GM12872 (cell line): ENCODE measurements around the gene ABTB1.
A peak's percentile ranks its signal among the peaks of the same experiment; 100 is the strongest.

ENCODE experiments used
- CTCF ChIP-seq: IDR thresholded peaks from 3 replicates; pipeline ENCODE4 v1.5.1; 2011; ENCODE audit warnings: low read depth, mild to moderate bottlenecking, low read length, moderate library complexity; ENCODE audit not compliant: insufficient read depth

ABTB1 gene

DNA sequence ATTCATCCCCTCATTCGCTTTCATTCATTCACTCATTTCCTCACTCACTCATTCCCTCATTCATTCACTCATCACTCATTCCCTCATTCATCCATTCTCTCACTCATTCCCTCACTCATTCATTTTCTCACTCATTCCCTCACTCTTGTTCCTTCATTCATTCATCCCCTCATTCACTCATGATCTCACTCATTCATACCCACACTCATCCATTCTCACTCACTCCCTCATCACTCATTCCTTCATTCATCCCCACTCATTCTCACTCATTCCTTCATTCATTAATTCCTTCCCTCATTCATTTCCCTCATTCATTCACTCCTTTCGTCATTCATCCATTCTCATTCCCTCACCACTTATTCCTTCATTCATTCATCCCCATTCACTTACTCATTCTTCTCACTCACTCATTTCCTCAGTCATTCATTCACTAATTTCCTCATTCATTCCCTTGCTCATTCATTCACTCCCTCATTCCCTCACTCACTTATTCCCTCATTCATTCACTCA, 14.5 kb downstream of the ABTB1 start:
- TF ChIP-seq CTCF, result no peak

GRCh38 chr3:127688022-127688415, 15.3 kb downstream of the ABTB1 start:
- TF ChIP-seq CTCF, result no peak

DNA sequence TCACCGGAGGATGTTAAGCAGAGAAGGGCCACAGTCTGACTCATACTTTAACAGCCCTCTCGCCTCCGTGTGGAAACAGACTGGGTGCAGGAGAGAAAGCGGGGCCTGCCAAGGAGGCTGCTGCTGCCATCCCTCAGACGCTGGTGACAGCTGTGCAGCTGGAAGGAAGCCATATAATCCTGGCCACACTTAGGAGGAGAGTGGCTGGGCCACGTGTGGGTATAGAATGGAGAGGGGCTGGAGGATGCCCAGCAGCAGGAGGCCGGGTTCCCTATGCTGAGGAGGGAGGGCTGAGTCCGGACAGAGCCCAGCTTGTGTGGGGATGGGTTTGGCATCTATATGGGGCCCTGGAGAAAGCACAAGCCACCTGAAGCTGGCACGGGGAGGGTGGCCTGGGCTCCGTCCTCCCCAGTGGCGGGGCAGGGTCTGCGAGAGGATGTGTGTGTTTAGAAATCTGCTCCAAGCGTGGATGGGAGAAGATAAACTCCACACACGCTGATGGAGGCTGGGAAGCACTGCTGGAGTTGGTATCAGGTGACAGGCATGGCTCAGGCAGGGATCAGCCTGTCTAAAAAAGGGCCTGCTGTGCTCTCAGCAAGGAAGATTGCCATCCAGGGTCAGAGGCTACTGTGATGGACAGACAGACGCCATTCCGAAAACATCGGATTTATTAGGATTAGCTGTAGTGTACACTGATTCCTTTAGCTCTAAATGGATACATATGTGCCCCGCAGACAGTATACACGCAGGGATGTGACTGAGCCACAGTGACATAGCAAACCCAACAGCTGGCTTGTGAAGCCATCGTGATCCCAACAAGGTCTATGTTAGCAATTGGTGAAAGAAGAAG, 15.9 kb downstream of the ABTB1 start:
- TF ChIP-seq CTCF, result no peak

GRCh38 chr3:127689266-127689860, 16.6 kb downstream of the ABTB1 start:
- TF ChIP-seq CTCF, result no peak

- TF ChIP-seq CTCF, result no peak
Measured at GRCh38 chr3:127690106-127690505, 17.4 kb downstream of the ABTB1 start.

DNA sequence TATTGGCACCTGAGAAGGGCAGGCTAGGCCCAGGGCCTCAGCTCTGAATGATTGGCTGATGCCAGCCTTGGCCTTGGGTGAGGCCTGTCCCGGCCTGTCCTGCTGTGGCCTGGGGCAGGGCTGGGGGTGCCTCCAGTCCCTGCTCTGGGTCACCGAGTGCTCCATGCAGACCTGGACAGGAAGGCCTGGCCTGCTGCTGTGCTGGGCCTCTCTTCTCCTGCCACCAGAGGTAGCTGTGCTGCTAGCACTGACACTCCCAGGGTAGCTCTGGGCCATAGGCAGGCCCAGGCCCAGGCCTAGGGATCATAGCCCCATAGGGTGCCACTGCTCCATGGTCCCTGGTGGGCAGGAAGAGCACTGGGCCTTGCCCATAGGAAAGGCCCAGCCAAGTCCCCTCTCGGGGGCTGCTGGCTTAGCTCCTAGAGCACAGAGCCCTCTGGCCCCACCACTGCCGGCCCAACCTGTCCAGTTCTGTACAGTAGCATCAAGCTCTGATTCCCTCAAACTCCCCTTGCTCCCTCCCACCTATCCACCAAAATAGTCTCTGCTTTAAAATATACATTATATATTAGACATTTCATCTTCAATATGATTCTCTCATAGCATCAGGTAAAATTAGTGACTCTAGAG, 18.2 kb downstream of the ABTB1 start:
- TF ChIP-seq CTCF, result peak; percentile 55

DNA sequence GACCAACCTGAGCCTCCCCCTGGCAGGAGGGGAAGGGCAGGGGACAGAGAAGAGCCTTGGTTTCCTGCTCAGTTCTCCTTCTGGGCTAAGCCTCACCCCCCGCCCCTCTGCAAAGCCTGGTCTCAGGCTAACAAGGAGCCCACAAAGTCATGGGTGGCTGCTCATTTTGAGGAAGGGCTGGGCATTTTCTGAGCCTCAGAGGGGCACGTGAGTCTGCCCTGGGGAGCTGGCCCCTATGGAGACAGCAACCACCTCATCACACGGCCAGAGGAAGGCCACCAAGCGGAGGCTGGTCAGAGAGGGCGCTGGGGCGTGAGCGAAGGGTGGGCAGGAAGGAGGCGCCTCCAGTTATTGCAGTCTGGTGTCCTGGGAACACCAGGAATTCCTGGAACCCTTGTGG, 18.7 kb downstream of the ABTB1 start:
- no peak for TF ChIP-seq CTCF
